Activated CD4-positive, alpha-beta T cell treated with anti-CD3 and anti-CD28 coated beads, Interleukin-2, Interleukin-6, amounts not matched to agents 100 ng/mL and 50 ng/mL, durations not matched to agents 16 hours and 8 hours (primary cell): ENCODE results near the gene DCP1B.

ENCODE experiments used
- DNase-seq: peaks from one replicate; pipeline ENCODE4 v3.0.0-alpha.2; 2020

The DCP1B gene

DNA sequence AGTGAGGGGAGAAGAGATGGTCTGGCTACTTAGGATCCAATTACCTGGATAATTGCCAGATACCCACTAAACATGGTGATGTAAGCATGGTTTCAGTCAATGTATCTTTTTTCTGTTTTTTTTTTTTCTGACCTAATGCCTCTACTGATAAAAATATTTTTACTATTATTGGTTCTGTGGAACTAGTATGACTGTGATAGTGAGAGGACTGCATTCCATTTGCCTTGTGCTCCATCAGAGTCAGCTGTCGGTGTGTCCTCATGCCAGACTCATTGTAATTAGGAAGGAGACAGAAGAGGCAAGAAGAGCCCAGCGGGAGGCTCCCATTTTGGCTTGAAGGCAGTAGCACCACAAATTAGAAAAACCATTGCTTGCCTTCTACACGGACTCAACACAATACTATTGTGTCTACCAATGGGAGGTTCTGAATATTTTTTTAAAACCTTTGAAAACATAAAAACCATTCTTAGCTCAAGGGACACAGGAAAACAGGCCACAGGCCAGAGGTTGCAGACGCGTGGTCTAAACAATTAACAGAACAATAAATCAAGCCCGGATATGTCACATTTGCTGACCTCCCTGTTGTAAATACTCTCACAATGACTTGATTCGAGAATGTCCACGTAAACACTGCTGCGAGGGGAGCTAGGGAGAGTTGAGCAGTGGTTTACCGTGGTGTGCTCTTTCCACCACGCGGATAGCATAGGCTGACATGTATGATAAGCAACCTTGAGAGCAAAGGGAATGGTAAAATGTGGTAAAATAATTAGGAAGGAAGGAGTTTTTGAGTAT lies 13.5 kb upstream of the DCP1B start:
- peak; percentile 32 for DNase-seq

DNA sequence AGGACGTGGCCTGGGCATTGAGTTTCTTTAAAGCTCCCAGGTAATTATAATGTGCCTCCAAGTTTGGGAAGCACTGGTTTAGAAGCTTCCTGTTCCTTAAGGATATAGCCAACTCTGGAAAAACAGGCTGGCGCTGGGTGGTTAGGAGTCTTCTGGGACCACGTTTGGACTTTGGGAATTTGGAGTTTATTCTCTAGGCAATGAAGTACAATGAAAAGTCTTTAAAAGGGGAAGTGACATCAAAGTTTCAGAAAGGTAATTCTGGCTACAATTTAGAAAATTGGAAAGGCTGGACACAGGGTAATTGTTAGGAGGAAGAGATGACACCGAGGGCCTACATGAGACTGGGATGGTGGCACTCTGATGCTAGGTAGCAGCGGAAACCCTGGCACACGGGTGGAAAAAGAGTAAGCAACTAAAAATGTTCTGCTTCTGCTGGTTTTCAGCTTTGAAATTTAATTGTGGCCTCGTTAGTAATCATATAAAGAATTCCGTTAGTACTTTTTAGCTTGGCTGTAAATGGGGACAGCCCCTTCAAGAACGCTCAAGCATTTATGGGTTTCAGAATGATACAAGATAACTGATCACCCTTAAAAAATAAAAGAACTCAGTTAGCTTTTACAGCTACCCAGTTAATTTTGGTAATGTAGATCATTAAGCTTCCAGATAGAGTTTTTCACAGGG lies 12.7 kb upstream of the DCP1B start:
- peak; percentile 42 for DNase-seq

DNA sequence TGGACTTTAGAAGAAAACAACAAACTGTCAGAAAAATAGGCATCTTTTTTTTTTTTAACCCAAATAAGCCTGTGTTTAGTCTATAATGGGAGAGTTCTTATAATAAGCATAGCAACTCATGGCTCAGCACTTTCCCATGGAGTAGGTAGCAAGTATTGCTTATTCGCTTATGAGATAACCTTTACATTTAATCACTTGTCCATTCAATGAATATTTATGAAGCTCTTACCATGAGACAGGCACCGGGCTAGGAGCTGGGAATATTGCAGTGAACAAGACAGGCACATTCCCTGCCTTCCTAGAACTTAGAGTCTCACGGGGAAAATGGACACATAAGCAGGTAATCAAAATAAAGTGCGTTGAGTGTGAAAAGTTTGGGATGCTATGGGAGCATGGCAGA lies 10.0 kb upstream of the DCP1B start:
- DNase-seq: no peak

DNA sequence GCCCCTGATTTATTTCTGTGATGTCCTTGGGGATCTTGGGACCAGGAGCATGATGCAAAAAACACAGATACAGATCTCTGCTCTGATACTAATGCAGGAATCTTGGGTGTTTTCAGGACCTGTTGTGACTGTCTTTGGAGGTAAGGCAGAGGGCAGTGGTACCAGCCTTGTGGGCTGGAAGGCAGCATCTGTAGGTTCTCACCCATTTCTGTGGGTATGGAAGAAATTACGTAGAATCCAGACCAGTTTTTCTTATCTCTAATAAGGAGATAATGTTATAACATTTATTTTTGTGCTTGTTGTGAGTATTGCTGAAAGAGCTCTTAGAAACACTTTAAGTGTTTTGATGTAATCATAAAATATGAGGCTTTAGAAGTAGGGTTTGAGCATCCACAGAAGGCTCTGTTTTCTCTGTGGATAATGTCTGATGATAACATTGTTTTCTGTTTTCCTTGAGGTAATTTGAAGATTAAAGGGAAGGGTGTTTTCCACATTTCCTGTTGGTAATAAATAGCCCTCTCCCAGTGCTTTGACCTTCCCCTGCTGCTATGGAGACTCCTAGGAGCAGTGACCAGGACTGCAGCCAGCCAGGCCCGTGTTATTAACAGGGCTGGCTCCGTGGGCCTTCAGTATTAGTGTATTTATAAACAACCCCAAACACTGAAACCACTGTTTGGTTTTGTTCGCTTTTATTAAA lies 9.4 kb upstream of the DCP1B start:
- no peak for DNase-seq

DNA sequence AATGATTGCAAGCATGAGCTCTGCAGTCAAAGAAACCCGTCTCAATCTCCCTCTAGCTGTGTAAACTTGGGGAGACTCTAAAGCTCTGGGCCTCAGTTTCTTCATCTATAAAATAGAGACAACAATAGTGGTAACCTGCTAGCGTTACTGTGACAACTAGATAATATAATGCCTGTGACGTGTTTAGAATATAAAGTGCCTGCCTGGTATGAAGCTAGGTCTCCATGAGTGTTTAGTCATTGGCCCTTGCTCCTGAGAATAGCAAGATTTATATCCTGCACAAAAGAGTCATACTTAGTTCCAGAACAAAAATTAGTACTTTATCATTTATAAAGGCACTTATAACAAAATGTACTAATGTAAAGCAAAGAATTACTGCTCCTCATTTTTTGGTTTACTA lies 8.8 kb upstream of the DCP1B start:
- no peak for DNase-seq

DNA sequence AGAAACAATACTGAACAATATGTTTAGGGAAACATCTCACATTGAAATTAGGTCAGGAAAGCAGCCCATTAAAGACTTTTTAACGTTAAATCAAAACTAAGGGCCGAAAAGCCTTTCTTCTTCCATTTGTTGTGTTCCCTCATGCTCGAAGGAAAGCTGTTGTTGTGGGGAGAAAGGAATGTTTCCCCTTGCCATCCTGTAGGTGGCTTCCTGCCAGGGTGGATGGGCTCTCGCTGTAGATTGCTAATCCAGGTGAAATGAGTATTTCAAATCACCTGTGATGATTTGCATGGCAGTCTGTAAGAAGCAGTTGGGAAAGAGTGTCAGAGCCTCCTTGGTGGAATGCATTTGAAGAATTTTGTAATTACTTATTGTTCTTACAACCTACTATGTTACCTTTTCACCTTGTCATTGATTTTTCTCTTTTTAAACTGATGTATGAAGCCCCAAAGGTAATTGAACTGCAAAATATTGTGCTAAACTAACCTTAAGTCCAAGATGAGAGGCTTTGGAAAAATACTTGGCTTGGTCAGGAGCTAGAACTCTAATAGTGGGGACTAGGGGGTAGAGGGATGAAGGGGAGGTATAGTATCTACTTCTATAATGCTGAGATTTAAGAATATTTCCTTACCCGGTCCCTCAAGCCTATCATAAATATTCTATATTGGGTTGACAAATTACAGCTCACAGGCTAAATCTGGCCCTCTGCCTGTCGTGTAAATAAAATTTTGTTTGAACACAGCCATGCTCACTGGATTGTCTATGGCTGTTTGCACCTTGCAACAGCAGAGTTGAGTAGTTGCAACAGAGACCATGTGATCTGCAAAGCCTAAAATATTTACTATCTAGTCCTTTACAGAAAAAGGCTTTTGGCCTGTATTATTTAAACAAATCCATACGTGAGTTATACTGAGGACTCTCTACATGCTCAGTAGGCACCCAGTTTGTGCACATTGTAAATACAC lies 7.7 kb upstream of the DCP1B start:
- no peak for DNase-seq

DNA sequence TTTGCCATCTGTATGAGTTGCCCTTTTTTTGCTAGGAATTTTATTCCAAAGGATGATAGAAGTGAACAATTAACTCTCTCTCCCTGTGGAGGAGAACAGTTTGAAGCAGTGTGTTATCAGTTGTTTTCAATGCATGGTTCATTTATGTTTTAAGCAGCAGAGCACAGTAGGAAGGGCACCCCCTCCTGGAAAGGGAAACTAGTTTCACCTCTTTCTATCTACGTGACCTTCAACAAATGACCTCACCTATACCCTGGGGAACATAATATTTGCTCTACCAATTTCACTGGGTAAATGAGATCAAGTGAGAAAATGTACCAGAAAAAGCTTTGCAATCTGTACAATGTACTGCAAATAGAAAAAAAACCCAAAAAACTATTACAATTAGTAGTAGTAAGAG lies 5.4 kb upstream of the DCP1B start:
- no peak for DNase-seq

DNA sequence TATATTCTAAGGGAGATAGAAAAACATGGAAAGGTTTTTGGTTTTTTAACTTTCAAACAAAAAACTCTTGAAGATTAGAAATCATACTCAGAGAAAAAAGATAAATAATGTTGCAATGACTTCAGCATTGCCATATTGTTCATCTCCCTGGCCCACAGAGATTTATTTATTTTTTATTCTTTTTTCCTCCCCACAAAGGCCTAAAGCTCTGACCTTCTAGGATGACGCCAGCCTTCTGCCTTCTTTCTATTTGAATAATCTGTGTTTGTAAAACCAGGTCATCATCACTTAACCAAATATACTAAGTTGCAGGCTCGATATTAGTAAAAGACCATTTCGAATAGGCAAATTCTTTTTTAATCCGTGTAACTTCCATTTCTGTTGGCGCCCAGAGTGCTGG lies 4.4 kb upstream of the DCP1B start:
- DNase-seq: no peak

DNA sequence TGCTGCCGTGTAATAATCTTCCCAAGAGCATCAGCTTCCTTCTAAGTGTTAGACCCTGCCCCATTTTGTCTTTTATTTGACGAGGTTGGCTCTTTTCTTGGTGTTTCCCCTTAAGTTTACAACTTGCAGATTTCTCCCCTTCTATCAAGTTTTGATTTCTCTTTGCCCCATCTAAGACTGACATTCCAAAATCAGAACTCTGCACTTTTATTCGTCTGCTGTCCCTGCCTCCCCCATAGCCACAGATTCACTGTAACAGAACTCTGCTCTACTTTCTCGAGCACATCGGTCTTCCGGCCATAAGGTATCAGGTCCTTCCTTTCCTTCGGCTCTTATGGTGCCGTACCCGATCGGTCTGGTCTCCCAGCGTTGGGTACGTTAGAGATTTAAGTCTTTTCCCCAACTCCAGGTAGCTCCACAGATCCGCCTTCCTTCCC lies 563 bp downstream of the DCP1B start:
- no peak for DNase-seq

DNA sequence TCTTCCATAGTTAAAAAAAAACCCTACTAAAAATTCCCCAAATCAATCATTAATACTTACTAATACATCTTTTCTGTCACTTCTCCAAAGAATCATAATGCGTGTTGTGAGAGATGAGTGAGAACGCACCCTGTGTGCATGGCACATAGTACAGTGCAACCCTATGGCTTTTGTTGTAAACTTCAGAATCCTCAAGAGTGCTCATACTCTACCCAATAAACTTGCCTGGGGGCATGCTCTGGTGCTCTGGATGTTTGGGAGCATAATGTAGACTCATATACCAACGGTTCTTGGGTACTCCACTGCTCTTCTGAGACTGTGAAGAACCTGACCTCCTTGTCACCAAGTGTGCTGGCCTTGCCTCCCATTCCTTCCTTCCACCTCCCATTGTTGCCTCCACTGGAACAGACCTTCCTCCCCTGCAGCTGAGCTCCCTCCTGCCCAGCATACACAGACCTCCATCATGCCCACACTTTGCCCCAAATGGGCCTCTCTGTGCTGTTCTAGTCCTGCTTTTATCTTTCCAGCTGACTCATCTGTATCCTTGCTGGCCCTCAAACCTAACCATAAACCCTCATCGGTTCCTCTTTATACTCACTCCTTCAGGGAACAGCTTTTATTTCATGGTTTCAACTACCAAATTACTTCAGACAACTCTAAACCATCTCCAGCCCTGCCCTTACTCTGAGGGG lies 8.9 kb downstream of the DCP1B start:
- DNase-seq: peak; percentile 67

DNA sequence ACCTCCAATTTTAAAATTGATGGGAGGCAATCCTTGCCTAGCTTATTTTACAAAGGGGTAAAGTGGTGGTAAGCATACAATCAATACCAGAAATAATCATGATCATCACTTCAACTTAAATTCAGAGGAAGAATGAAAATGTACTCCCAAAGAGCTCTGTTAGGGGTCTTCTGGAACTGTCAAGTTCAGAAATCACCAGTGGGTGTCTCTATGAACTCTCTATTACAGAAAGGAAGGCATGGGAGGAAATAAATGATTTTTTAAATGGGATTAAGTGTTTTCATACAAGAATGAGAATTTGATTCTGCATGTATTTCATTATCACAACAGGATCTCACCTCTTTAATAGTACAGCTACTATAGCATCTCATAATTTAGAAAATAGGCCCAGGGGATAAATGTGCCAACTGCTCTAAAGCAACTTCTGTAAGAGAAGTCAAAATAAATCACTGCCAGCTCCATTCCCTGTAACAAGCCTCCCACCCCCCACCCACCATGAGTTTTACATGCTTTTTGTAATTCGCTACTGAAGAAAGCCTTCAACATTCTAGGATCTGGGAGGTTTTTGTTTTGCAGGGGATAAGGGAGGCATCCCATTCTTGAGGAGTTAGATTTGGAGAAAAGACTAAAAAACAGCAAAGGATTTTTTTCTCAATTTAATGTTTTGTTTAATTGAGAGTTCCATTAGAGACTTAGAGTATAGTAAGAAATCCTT lies 9.7 kb downstream of the DCP1B start:
- no peak for DNase-seq

DNA sequence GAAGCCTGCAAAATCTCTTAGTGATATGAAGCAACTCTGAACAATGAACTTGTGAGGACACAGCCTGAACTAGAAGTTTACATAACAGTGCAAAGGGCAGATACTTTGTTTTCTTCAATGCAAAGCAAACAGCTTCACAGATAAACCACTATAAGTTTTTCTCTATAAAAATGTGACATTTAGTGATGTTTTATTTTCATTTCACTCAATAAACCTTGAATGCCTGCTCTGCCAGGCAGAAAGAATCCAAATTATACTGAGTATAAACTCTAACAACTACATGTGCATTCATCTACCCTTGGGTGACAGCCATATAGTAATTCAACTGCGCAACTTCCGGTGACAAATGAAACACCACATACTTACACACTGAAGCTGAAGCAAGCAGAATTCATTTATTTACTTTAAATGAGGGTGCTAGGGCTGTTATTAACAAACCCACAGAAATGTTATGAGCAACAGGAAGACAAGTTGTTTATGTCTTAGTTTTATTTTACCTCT lies 10.3 kb downstream of the DCP1B start:
- DNase-seq: peak; percentile 75

DNA sequence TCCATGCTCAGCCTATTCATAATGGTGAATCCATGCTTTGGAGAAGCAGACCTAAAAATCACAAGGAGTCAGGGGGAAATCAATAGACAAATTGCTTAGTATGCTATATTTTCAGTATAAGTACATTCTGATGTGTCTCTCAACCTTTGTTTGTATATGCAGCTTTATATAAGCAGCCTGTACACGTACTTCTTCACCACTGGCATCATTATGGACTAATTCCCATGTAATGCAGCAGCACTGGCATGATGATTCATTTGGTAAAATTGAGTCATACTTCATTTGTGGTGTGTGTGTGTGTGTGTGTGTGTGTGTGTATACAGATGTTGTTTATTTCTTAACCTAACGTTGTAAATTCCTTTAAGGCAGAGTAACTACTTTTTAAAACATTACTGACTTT lies 10.9 kb downstream of the DCP1B start:
- peak; percentile 79 for DNase-seq

DNA sequence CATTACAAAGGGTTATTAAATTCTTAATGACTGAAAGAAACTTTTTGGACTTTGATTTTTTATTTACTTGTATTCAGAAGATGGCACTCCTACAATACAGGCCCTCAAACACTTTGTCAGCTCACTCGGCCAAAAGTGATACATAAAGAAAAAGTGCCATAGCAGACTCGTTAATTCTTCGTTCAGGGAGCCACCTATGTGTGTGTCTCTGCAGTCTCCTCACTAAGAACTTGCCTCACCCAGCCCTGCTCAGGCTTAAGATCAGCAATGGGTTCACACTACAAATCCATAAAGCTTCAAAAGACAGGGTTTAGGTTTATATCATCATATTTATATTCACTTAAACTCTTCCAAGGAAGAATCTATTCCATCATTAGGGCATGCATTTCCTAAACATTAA lies 11.5 kb downstream of the DCP1B start:
- no peak for DNase-seq

DNA sequence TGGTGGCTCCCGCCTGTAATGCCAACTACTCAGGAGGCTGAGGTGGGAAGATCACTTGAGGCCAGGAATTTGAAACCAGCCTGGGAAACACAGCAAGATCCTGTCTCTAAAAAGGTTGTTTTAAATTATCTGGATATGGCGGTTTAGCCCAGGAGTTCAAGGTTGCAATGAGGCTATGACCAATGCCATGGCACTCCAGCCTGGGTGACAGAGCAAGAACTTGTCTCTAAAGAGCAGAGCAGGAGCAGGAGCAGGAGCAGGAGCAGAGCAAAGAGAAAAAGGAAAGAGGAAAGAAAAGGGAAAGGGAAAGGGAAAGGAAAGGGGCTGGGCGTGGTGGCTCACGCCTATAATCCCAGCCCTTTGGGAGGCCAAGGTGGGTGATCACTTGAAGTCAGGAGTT lies 15.1 kb downstream of the DCP1B start:
- DNase-seq: no peak

DNA sequence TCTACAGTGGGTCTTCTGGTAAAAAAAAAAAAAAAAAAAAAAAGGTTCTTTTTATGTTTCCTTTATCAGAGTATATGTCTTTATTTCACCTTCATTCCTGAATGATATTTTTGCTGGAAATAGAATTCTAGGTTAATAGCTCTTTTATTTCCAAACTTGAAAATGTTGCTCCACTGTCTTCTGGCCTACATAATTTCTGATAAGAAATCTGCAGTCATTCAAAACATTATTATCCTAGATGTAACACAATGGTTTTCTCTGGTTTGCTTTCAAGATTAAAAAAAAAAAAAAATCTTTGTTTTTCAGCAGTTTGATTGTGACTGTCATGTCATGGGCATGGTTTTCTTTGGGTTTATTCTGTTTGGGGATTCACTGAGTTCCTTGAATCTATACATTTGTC lies 19.5 kb downstream of the DCP1B start:
- no peak for DNase-seq

DNA sequence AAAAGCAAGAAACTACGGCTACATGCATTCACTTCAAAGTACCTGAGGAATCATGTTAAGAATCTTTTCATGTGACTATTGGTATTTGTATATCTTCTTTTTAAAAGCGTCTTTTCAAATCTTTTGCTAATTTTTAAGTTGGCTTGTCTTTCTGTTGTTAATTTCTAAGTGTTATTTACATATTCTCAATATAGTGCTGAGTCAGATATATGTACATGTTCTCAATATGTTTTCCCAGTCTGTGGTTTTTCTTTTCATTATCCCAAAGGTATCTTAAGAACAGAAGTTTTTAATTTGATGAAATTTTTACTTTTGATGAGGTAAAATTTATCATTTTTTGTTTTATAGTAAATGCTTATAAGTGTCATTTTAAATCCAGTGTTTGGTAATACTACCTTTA lies 24.0 kb downstream of the DCP1B start:
- no peak for DNase-seq

DNA sequence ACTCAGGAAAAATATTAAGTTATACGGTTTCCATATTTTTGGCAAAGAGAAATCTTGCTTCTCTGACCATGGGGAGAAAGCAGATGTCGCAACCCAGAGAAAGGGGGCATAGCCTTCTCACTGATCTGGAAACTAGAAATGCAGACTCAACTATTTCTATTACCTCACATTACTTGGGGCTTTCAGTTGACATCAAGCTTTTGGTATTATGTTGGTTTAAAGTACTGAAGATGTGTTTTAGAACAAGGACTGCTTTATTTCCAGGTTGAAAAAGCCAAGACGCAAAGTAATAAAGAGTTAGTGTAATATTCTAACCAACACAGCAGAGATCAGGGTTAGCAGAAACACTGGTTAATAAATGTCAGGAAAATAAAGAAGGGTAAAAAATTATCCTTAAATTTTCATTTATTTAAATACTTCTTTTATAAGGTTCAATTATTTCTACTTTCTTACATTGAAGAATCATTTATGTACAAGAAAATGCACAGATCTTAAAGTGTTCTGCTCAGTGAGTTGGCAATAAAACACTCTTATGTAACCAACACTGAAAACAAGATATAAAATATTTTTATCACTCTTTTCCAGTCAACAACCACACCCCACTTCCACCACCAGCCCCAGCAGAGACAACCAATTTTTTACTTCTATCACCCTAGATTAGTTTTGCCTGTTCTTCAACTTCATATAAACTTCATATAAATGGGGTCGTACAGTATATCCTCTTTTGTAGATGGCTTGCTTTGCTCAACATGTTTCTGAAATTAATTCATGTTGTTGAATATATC lies 26.0 kb downstream of the DCP1B start:
- no peak for DNase-seq

DNA sequence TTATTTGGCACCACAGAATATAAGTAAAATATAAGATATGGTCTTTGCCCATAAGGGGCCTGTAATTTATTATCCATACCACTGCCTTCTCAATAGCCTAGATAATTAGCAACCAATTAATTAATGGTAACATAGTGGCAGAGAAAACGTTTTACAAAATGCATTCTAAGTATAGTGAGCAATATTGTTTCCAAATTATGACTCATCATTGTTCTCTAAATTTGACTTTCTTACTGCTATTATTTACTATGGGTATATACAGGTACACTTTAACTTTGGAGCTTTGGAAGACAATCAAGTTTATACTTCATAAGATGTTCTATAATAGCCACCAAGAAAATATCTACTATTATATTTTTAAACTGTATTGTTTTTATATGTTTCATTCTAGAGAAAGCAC lies 26.7 kb downstream of the DCP1B start:
- DNase-seq: no peak

DNA sequence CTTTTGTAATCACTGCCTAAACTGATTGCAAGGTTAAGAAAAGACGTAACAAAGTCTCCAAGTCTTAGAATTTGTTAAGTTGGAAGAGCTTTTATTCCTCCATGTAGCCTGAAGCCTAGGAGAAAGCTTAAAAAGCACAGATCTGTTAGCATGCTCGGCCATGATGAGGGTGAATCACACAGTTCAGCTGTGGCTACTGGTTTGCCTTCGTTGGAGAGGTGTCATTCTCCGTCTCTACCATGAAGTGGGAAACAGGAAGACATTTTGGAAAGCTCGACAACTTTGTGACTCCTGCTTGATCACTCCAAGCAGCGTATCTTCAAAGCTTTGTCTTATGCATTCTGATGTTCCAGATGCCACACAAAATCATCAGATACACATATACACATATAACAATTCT lies 27.1 kb downstream of the DCP1B start:
- DNase-seq: no peak

DNA sequence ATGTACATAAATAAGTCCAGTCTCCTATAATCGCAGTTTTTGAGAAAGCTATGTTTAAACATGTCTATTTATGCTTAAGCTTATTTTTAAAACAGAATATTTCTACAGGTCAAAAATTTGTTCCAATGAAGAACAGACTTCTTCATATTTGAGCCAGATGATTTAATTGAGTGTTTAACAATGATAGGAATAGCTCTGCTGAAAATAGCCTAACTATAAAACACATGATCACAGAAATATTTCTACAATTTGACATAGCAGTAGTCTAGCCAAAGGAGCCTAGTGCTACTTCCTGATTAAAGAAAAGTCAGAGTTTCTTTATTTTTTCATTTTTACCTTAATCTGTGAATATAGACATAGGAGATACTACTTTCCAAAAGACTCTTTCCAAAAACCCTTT lies 29.4 kb downstream of the DCP1B start:
- no peak for DNase-seq
